Stimulated activated CD4-positive, alpha-beta T cell treated with anti-CD3 and anti-CD28 coated beads, Interleukin-4, amount 100 ng/mL, for 1 hour (primary cell): ENCODE results near the gene ZNF208.

Source experiments
- DNase-seq: peaks from one replicate; pipeline ENCODE4 v3.0.0-alpha.2; 2020

Gene ZNF208

GRCh38 chr19:21883516-21883915, 127.2 kb downstream of the ZNF208 start:
- no peak for DNase-seq
